ENCODE measurements around the gene GPRC5B.

- no peak for TF ChIP-seq CTCF (IDR thresholded peaks at IDR 0.05; ENCODE audit: low read length)
- no peak for TF ChIP-seq EZH2phosphoT487 (IDR thresholded peaks at IDR 0.05; ENCODE audit: low read length)
- TF ChIP-seq EZH2 (optimal IDR thresholded peaks at IDR 0.05; ENCODE audit: low read depth, low read length), result no peak
Observed at GRCh38 chr16:19882646-19883045, 2.0 kb downstream of the GPRC5B start.
